Choroid plexus epithelial cell (primary cell): Measurements from ENCODE around the gene MEGF8.
A peak's percentile ranks its signal among the peaks of the same experiment; 100 is the strongest.

Experiments used
- DNase-seq: peaks from one replicate; pipeline ENCODE4 v3.0.0-alpha.2; 2010; ENCODE audit warnings: low read depth
- H3K4me3 ChIP-seq: 2 replicates; pipeline ENCODE4 v1.5.1; 2011; ENCODE audit warnings: low read depth, mild to moderate bottlenecking, control low read depth, low read length, moderate library complexity
- TF ChIP-seq, protein P1 (sequence below): conservative IDR thresholded peaks from 2 replicates; pipeline ENCODE4 v1.5.1; 2011; ENCODE audit warnings: low read depth, mild to moderate bottlenecking, control low read depth, inconsistent platforms, low read length, moderate library complexity

MEGF8 gene

GRCh38 chr19:42389899-42390298 is 64.5 kb downstream of the MEGF8 start, which contains the start of gene CNFN:
Gene CNFN (minus strand): TSS chr19:42390297. CDS start chr19:42389037, 1,260 bp downstream.
- no peak within 1 kb of the TSS for H3K4me3 ChIP-seq
- DNase-seq = no peak
- TF ChIP-seq, protein P1, sequence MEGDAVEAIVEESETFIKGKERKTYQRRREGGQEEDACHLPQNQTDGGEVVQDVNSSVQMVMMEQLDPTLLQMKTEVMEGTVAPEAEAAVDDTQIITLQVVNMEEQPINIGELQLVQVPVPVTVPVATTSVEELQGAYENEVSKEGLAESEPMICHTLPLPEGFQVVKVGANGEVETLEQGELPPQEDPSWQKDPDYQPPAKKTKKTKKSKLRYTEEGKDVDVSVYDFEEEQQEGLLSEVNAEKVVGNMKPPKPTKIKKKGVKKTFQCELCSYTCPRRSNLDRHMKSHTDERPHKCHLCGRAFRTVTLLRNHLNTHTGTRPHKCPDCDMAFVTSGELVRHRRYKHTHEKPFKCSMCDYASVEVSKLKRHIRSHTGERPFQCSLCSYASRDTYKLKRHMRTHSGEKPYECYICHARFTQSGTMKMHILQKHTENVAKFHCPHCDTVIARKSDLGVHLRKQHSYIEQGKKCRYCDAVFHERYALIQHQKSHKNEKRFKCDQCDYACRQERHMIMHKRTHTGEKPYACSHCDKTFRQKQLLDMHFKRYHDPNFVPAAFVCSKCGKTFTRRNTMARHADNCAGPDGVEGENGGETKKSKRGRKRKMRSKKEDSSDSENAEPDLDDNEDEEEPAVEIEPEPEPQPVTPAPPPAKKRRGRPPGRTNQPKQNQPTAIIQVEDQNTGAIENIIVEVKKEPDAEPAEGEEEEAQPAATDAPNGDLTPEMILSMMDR = no peak

DNA sequence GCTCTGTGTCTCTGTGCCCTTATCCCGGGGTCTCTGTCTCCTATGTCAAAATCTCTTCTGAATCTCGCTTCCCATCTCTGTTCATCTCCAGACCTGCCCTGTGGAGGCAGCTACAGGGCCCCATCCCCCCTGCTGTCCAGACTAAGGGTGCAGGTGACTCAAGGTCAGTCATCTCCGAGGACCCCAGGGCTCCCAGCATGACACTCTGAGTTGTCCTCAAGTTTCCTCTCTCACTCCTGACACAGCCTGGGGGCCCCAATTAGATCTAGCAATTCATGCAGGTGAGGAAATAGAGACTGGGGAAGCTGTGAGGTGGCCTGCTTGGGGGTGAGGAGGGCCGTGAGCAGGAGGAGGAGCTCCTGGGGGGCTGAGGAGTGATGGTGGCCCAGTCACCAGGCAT is 66.7 kb downstream of the MEGF8 start:
- no peak overlapping the region for H3K4me3 ChIP-seq
- TF ChIP-seq, protein P1 = no peak
- DNase-seq = no peak

- TF ChIP-seq, protein P1 = no peak
- DNase-seq = no peak
- no peak overlapping the region for H3K4me3 ChIP-seq
Measured at GRCh38 chr19:42394751-42395150, 69.3 kb downstream of the MEGF8 start.

DNA sequence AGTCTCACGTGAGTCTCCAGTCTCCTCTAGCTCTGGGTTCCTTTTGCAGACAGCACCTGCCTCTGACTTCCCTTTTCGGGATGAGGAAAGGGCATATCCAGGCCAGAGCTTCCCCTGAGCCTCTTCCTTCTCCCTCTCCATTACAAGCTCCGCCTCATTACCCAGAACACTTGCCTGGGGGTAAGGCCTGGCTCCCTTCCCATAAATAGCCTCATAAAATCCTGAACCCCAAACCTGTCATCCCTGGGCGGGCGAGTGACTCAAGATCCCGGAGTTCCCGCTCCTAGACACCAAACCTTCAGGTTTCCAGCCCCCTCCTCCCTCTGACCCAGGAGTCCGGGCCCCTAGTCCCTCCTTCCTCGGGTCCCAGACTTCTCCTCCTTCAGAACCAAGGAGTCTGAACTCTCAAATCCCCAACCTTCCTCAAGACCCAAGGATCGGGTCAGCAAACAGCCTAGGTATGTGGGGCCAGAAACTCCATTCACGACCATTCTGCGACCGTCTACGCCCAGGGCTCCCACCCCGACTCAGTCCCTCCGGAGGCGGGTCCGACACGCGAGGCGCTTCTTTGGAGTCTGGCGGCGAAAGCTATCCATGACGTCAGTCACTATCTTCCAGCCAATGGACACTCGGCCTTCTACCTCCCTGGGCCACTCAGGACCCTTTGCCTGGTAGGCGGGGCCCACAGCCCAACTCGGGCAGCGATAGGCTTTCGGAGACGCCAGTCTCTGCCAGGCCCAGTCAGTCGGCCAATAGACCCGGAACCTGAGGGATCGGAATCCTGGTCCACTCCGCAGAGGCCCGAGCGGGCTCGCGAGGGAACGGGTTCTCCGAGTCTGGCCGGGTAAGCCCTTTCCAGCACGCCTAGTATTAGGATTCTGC is 71.2 kb downstream of the MEGF8 start:
- peak overlapping the region; percentile 70 for H3K4me3 ChIP-seq
- TF ChIP-seq, protein P1 = no peak
- peak; percentile 99 for DNase-seq

DNA sequence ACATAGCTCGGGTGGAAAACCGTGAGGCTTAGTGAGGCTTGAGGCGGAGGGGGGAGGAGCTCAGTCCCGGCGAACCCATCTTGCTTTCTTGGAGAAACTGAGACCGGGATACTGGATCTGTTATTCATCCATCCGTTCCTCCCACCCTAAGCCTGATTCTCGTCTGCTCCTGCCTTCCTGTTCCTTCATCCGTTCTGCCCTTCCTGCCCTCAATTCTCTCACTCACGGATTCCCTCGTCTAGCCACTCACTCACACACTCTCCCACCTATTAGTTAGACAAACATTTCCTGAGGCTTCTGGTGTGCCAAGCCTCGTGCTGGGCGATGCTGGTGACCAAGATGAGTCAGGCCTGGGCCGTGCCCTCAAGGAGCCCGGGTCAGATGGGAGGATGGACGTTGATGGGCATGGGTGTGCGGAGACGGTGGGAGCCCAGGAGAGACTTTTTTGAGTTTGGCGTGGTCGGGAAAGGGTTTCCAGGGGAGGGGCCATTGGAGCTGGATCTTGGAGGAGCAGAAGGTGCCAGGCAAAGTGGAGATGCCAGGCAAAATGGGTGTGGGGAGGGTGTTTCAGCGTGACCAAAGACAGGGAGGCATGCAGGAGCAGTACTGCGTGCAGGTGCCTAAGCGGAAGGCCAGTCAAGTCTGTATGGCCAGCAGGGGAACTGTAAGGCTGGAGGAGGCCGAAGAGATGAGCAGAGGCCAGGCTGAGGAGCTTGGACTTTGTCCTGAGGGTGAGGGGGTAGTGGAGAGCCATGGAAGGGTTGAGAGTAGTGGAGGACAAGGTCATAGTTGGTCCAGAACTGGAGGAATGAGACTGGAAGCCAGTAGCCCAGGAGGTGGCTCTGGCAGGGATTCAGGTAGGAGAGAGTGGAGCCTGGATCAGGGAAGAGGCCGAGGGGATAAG is 72.1 kb downstream of the MEGF8 start:
- H3K4me3 ChIP-seq = peak overlapping the region; percentile 70
- TF ChIP-seq, protein P1 = no peak
- DNase-seq = no peak

DNA sequence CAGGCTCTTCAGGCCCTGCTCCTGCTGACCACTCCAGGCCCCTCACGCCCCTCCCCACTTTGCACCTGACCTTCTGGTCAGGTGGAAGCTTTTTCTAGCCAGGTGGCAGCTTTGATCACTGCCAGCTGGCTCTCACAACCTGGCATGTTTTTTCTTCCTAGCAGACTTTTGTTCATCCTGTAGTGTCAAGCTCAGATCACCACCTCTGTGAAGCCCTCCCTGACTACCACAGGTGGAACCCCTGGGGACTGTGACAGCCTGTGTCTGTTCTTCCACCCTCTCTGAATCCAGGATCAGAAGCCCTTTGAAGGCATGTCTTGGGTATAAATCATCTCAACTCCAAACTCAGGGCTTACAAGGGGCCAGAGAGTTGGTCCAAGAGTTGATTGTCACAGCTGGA is 75.0 kb downstream of the MEGF8 start:
- H3K4me3 ChIP-seq = no peak overlapping the region
- no peak for DNase-seq
- TF ChIP-seq, protein P1 = no peak
